ENCODE data around the gene CSMD2. TPM values are rescaled to one million over a fixed set of nuclear protein-coding genes. Genes with fewer than 3 reads are reported as not detected.

Gene CSMD2
- total RNA-seq, 1 experiment from 2014 or later, result 2.8 TPM

- POLR2A ChIA-PET (ENCODE audit: low non-redundant PET), result no interaction called here
- H3K27ac ChIP-seq (ENCODE audit: low read depth, low read length, poor library complexity, severe bottlenecking), result no peak overlapping the region
- H3K4me3 ChIP-seq (ENCODE audit: low read depth, low read length, poor library complexity, severe bottlenecking), result no peak overlapping the region
- no peak for DNase-seq (ENCODE audit: low spot score)
- no peak for TF ChIP-seq EZH2 (IDR thresholded peaks at IDR 0.05; ENCODE audit: borderline replicate concordance, low read depth, low read length, poor library complexity, severe bottlenecking)
- TF ChIP-seq, protein P1, sequence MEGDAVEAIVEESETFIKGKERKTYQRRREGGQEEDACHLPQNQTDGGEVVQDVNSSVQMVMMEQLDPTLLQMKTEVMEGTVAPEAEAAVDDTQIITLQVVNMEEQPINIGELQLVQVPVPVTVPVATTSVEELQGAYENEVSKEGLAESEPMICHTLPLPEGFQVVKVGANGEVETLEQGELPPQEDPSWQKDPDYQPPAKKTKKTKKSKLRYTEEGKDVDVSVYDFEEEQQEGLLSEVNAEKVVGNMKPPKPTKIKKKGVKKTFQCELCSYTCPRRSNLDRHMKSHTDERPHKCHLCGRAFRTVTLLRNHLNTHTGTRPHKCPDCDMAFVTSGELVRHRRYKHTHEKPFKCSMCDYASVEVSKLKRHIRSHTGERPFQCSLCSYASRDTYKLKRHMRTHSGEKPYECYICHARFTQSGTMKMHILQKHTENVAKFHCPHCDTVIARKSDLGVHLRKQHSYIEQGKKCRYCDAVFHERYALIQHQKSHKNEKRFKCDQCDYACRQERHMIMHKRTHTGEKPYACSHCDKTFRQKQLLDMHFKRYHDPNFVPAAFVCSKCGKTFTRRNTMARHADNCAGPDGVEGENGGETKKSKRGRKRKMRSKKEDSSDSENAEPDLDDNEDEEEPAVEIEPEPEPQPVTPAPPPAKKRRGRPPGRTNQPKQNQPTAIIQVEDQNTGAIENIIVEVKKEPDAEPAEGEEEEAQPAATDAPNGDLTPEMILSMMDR (conservative IDR thresholded peaks at IDR 0.05; ENCODE audit: low read depth, low read length), result no peak
- H3K36me3 ChIP-seq (ENCODE audit: insufficient read depth, low read length, poor library complexity, severe bottlenecking), result no peaks in the 10 kb centered on the region
- no peaks in the 10 kb centered on the region for H3K4me1 ChIP-seq (ENCODE audit: insufficient read depth, low read length, poor library complexity, severe bottlenecking)
- intact Hi-C loops (cut with micrococcal nuclease; ENCODE audit: unreplicated experiment), result no loop called here
- CTCF ChIA-PET, result interaction anchor here (1.3 kb wide), 1 partner anchor 15 kb away, joined by 6 read pairs; no protein-coding TSS in a partner anchor
- no TSS peak for BruUV-seq (replicated peaks)
- H3K9me3 ChIP-seq (ENCODE audit: low read depth, low read length, poor library complexity, severe bottlenecking), result no peaks in the 10 kb centered on the region
- no peaks in the 10 kb centered on the region for H3K27me3 ChIP-seq (replicated peaks; ENCODE audit: insufficient read depth, low read depth, low read length, poor library complexity)
Observed at GRCh38 chr1:34029515-34029914, 135.5 kb downstream of the CSMD2 start.

DNA sequence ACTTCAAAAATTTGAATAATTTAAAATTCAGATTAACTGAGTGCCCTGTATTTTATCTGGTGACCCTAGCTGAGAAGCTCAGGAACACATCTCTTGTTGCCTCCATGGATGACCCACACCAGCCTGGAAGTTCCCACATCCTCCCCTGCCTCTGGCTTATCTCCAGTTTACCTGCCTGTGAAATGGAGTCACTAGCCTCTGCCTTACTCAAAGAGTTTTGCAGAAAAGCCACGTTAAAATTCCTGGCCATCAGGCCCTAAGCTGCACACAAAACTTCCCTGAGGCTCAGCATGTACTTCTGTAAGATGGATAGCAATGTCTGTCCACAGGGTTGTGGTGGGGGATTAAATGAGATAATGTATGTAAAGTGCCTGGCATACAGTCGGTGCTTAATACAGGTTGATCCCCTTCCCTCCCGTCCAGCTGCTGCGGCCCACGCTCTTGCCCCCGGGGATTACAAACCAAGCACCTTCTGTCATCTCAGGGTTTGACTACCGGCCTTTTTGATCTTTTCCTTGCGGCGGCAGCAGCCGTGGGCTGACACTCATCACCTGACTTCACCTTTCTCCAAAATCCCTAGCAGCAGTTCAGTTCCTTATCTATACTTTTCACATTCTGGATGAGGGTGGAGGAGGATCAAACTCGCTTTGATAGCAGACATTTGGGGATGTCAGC lies 136.5 kb downstream of the CSMD2 start:
- POLR2A ChIA-PET (ENCODE audit: low non-redundant PET), result no interaction called here
- DNase-seq (ENCODE audit: low spot score), result no peak
- intact Hi-C loops (cut with micrococcal nuclease; ENCODE audit: unreplicated experiment), result no loop called here
- Histone ChIP-seq H3K27me3 (replicated peaks; ENCODE audit: insufficient read depth, low read depth, low read length, poor library complexity) (no peaks in the 10 kb centered on the region), H3K36me3 (ENCODE audit: insufficient read depth, low read length, poor library complexity, severe bottlenecking) (no peaks in the 10 kb centered on the region), H3K27ac (ENCODE audit: low read depth, low read length, poor library complexity, severe bottlenecking) (no peak overlapping the region), H3K4me3 (ENCODE audit: low read depth, low read length, poor library complexity, severe bottlenecking) (no peak overlapping the region), H3K9me3 (ENCODE audit: low read depth, low read length, poor library complexity, severe bottlenecking) (no peaks in the 10 kb centered on the region), H3K4me1 (ENCODE audit: insufficient read depth, low read length, poor library complexity, severe bottlenecking) (no peaks in the 10 kb centered on the region)
- TF ChIP-seq, protein P1 (conservative IDR thresholded peaks at IDR 0.05; ENCODE audit: low read depth, low read length), result no peak
- BruUV-seq (replicated peaks), result no TSS peak
- CTCF ChIA-PET, result no interaction called here

DNA sequence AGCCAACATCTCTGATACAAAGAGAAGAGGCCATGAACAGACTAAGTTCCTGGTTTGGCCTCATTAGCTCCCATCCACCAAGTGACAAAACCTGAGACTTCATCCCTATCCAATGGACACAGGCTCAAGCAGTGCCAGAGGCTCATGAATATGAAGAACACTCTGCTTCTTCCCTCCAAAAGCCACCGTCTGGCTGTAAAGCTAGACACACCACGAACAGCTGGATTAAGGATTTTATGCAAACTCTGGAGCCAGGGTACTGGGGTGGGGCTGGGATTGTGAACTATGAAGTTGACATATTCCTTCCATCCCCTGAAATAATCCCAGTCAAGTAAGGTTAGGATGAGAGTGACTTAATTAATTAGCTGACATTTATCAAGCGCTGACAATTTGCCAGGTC lies 139.4 kb downstream of the CSMD2 start:
- no peak for DNase-seq (ENCODE audit: low spot score)
- no peaks in the 10 kb centered on the region for H3K9me3 ChIP-seq (ENCODE audit: low read depth, low read length, poor library complexity, severe bottlenecking)
- H3K4me1 ChIP-seq (ENCODE audit: insufficient read depth, low read length, poor library complexity, severe bottlenecking), result no peaks in the 10 kb centered on the region
- ChIA-PET CTCF (no interaction called here), POLR2A (ENCODE audit: low non-redundant PET) (no interaction called here)
- TF ChIP-seq, protein P1 (conservative IDR thresholded peaks at IDR 0.05; ENCODE audit: low read depth, low read length), result no peak
- TF ChIP-seq EZH2 (IDR thresholded peaks at IDR 0.05; ENCODE audit: borderline replicate concordance, low read depth, low read length, poor library complexity, severe bottlenecking), result no peak
- H3K4me3 ChIP-seq (ENCODE audit: low read depth, low read length, poor library complexity, severe bottlenecking), result no peak overlapping the region
- intact Hi-C loops (cut with micrococcal nuclease; ENCODE audit: unreplicated experiment), result no loop called here
- no peaks in the 10 kb centered on the region for H3K27me3 ChIP-seq (replicated peaks; ENCODE audit: insufficient read depth, low read depth, low read length, poor library complexity)
- H3K36me3 ChIP-seq (ENCODE audit: insufficient read depth, low read length, poor library complexity, severe bottlenecking), result no peaks in the 10 kb centered on the region
- no TSS peak for BruUV-seq (replicated peaks)
- no peak overlapping the region for H3K27ac ChIP-seq (ENCODE audit: low read depth, low read length, poor library complexity, severe bottlenecking)
